Measurements from ENCODE around the gene PTGFRN.

GRCh38 chr1:117015724-117016123 lies 106.0 kb downstream of the PTGFRN start:
- peak; percentile 35 for TF ChIP-seq POLR2AphosphoS5 (IDR thresholded peaks at IDR 0.05)
- TF ChIP-seq, protein P1, sequence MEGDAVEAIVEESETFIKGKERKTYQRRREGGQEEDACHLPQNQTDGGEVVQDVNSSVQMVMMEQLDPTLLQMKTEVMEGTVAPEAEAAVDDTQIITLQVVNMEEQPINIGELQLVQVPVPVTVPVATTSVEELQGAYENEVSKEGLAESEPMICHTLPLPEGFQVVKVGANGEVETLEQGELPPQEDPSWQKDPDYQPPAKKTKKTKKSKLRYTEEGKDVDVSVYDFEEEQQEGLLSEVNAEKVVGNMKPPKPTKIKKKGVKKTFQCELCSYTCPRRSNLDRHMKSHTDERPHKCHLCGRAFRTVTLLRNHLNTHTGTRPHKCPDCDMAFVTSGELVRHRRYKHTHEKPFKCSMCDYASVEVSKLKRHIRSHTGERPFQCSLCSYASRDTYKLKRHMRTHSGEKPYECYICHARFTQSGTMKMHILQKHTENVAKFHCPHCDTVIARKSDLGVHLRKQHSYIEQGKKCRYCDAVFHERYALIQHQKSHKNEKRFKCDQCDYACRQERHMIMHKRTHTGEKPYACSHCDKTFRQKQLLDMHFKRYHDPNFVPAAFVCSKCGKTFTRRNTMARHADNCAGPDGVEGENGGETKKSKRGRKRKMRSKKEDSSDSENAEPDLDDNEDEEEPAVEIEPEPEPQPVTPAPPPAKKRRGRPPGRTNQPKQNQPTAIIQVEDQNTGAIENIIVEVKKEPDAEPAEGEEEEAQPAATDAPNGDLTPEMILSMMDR (IDR thresholded peaks at IDR 0.05; ENCODE audit: poor library complexity, severe bottlenecking) = no peak
- no peak for TF ChIP-seq EP300 (conservative IDR thresholded peaks at IDR 0.05; ENCODE audit: poor library complexity, severe bottlenecking)
- no peak for TF ChIP-seq EZH2 (IDR thresholded peaks at IDR 0.05; ENCODE audit: borderline replicate concordance, insufficient read depth, low read length, poor library complexity, severe bottlenecking)
- no peak for TF ChIP-seq REST (IDR thresholded peaks at IDR 0.05; ENCODE audit: borderline replicate concordance)
- no peak for TF ChIP-seq TAF1 (IDR thresholded peaks at IDR 0.05; ENCODE audit: low read depth)
- no peak for TF ChIP-seq RAD21 (conservative IDR thresholded peaks at IDR 0.05)
- no peak for TF ChIP-seq MXI1 (conservative IDR thresholded peaks at IDR 0.05; ENCODE audit: poor library complexity, severe bottlenecking)
- TF ChIP-seq SMC3 (conservative IDR thresholded peaks at IDR 0.05; ENCODE audit: poor library complexity) = no peak
